Activated CD8-positive, alpha-beta memory T cell treated with anti-CD3 and anti-CD28 coated beads, Interleukin-2, amount 50 U/mL, for 4 hours (primary cell): ENCODE measurements around the gene TBX21.

Experiments
- DNase-seq: peaks from one replicate; pipeline ENCODE4 v3.0.0-alpha.2; 2020

TBX21 gene, protein sequence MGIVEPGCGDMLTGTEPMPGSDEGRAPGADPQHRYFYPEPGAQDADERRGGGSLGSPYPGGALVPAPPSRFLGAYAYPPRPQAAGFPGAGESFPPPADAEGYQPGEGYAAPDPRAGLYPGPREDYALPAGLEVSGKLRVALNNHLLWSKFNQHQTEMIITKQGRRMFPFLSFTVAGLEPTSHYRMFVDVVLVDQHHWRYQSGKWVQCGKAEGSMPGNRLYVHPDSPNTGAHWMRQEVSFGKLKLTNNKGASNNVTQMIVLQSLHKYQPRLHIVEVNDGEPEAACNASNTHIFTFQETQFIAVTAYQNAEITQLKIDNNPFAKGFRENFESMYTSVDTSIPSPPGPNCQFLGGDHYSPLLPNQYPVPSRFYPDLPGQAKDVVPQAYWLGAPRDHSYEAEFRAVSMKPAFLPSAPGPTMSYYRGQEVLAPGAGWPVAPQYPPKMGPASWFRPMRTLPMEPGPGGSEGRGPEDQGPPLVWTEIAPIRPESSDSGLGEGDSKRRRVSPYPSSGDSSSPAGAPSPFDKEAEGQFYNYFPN

GRCh38 chr17:47733047-47733673 lies at the start of gene TBX21:
TBX21 (plus strand) TSS chr17:47733236; CDS start chr17:47733455, 219 bp downstream.
- peak; percentile 95 for DNase-seq

DNA sequence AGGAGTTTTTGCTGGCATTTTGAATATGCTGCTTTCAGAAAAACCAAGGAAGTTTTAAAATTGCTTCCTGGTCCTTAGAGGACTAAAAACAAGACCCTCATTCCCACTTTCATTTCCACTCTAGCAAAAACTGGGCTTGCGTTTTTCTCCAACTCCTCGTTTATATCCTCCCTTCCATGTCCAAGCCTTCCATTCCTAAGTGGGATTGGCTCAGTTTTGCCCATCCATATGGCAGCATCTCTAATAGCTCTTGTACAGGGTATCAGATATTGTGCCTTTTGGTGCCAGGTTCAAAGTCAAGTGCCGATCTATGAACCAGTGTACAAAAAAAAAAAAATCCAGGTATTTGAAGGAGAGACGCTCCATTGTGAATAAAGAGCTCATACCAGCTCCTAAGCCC lies 49.0 kb upstream of the TBX21 start:
- no peak for DNase-seq

GRCh38 chr17:47684535-47685193 lies 48.4 kb upstream of the TBX21 start:
- DNase-seq, result no peak

DNA sequence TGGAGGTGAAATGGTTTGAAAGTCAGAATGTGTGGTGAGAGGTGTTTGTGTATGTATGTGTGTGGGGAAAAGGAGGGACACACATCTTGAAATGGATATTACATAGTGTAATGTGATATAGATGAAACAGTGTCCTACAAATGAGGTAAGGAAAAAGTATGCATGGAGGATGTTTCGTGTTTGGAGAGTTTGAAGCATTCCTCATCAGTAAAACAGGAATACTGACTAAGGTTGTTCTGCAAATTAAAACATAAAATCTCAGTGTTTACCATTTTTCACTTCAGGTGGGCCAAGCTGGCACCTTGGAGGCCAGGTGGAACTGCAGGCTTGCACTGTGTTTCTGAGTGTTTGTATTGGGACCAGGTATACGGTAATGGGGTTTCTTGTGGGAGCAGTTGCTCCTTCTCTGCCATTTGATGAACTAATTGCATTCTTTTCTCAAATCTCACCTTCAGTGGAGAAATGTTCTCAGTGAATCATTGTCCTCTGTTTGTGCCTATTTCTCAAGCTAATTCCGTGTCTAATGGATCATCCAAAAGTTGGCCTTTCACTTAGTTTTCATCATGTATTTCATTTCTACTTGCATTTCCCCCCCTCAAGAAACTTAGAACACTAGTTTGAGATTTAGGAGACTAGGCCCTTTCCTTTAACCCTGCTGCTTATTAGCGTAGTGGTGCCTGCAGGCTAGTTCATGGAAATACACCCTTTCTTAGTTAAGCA lies 47.3 kb upstream of the TBX21 start:
- no peak for DNase-seq

DNA sequence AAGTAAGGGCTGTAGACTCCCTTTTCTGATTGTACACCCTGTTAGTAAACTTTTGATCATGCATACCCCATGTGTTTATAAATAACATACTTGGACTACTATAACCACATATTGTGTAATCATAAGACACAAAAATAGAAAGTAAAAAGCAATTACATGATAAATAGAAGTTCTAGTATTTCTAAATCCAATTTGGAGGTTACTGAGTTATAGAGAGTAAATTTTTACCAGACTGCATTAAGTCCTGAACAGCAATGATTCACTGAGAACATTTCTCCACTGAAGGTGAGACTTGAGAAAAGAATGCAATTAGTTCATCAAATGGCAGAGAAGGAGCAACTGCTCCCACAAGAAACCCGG lies 46.8 kb upstream of the TBX21 start:
- no peak for DNase-seq

DNA sequence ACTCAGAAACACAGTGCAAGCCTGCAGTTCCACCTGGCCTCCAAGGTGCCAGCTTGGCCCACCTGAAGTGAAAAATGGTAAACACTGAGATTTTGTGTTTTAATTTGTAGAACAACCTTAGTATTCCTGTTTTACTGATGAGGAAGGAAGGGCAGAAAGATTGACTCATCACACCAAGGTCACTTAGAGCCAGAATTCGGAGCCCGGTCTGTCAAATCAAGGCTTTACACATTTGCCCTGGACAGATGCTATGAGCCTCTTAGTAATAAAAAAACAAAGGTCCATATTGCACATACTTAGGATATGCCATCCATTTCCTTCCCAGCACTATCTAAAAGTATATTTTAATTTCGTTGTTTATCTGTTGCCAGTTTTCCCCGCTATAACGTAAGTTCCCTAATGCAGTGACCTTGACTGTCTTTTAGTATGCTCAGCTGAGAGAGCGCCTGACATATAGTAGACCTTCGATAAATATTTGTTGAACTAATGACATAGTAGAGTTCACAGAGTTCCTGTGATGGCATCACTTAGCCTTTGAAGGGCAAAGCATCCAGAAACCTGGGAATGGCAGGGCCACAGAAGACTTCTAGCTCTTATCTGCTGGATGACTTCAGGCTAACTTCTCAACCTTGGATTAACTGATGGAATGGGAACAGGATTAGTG lies 46.2 kb upstream of the TBX21 start:
- no peak for DNase-seq

DNA sequence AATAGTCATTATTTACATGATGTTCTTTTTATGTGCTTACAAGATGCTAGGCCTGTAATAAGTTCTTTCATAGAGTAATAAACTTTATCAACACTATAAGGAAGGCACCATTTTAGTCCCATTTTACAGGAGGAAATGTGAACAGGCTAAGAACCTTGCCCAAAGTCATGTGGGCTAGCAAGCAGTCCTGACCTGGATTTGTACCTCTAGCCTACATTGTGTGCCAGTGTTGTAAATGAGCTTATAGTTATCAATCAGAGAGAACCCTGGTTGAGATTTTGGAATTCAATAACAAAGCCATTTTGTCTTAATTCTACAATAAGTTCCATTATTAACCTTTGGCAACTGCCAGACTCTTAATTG lies 45.7 kb upstream of the TBX21 start:
- DNase-seq, result no peak

GRCh38 chr17:47687748-47688147 lies 45.3 kb upstream of the TBX21 start:
- no peak for DNase-seq

GRCh38 chr17:47690121-47690520 lies 42.9 kb upstream of the TBX21 start:
- DNase-seq, result no peak

- DNase-seq, result no peak
Observed at GRCh38 chr17:47692137-47692894, 40.7 kb upstream of the TBX21 start.

DNA sequence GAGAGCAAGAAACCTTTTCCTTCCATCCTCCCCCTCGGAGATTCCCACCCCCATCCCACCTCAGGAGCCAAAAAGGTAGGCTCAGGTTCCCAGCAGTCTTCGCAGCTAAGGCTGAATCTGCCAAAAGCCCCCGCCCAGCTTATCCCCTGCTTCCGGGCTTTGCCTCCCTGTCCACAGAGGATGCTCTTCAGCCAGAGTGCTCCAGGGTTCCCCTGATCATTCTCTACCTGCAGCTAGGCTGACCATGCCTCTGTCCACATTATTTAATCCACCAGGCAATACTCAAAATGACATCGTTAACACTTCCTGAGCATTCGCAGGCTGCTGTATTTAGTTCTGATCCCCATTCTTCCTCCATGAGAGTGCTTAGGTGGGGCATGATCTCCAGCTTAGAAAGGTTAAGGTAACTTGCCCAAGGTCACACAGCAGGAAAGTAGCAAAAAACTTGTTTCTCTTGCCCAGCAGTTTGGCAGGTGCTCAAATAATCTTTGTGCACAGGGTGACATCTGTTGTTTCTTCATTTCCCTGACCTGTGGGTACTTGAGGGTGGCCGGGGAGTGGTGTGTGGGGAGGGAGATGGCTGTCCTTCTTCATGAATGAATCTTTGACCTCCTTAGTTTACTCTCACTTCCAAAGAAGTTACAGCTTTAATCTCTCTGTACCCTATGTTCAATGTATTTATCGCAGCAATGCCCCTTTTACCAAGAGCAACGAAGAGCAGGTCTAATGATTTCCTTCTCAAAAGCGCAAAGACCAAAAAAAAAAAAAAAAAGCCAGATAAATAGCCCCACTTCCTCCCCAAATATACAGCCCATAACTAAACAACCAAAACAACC lies 39.9 kb upstream of the TBX21 start:
- DNase-seq, result no peak

GRCh38 chr17:47693731-47694580 lies 39.1 kb upstream of the TBX21 start, which contains the start of gene TBKBP1:
TBKBP1 (plus strand) TSS chr17:47694161; CDS start chr17:47696113, 1,952 bp downstream.
- DNase-seq, result peak; percentile 66

DNA sequence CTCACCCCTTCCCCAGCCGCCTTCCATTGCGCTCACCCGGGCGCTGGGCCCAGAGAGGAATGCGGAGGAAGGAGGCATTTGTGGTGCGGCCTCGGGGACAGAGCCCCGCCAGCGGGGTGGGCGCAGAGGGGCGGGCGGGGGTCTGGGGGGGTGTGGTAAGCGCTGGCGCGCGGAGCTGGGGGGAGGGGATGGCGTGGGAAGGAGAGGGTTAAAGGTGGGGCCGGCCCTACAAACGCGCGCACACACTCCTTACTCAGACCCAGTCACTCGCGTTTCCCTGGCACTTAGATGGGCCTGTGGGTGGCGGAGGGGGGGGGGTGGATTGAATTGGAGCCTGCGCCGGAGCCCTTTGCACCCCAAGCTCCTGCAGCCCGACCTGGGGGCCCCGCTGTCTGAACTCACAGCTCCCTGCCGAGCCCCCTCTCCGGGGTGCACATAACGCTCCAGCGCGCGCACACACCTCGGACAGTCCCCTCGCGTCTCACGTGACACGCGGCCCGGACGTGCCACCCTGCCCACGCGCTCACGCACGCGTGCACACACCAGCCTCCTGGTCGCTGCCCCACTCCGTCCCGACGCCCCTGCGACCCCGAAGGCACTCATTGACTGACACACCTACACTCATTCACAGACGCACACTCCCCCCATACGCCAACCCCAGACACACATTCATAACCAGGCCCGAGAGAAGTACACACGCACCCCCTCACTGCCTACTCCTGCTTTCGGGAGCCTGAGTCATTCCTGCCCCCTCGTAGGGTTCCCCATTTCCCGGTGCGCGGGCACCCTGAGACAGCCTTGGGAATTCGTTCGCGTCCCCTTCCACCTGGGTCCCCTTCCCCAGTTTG lies 38.2 kb upstream of the TBX21 start:
- peak; percentile 64 for DNase-seq

DNA sequence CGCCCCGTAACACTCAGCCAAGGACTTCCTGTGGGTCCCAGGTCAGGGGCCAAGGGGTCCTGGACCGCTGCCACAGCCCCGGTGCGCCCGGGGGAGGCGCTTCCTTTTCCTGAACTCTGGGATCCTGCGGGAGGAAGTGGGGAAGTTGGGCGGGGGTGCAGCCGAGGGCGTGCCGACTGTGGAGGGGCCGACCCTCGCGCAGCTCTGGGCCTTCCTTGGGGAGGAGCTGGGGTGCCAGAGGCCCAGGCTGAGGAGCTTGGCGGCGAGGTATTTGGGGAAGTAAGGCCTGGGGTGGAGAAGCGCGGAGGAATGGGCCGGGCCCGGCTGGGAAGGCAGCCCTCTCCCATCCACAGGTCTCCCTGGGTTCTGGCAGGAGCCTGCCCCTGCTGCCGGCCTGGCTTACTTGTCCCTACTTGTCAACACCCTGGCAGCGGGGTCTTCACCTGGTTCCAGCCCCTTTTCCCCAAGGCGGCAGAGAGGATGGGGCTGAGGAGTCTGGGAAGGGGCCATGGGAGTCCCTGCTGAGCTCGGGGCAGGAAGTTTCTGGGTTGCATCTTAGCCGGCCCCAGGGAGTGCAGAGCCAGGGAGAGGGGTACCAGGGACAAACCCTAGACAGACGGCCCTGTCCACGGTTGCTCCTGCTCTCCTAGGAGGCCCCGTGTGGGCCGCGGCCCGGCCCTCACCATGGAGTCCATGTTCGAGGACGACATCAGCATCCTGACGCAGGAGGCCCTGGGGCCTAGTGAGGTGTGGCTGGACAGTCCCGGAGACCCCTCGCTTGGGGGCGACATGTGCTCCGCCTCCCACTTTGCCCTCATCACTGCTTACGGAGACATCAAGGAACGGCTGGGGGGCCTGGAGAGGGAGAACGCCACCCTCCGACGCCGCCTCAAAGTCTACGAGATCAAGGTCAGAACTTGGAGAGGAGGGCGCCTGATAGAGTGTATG lies 37.3 kb upstream of the TBX21 start:
- DNase-seq, result no peak

- DNase-seq, result no peak
Observed at GRCh38 chr17:47696717-47697642, 36.1 kb upstream of the TBX21 start.
